Kidney capillary endothelial cell (primary cell): Measurements from ENCODE around the gene NABP1.

Experiments
- DNase-seq: peaks from one replicate; pipeline ENCODE4 v3.0.0-alpha.2; 2018; ENCODE audit warnings: low spot score

Gene NABP1

DNA sequence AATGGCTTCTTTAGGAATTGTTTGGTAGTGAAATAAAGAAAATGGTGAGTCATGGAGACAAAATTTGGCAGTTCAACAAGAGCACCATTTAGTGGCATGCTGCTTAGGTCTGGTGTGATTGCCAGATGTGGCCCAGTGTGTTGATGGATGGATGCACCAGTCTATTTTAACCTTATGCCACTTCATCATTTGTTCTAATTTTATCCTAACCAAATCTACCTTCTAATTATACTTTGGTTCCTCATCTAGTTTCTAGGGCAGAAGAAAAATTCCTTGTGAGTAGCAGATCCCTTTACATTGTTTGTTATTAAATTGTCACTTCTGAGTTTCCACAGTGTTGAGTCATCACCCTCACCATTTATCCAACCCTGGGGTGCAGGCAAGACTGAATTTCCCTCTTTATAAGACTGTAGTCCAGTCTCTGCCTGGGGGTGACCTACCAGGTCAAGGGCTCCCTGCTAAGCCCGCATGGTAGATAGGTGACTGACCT is 32.5 kb downstream of the NABP1 start:
- no peak for DNase-seq

DNA sequence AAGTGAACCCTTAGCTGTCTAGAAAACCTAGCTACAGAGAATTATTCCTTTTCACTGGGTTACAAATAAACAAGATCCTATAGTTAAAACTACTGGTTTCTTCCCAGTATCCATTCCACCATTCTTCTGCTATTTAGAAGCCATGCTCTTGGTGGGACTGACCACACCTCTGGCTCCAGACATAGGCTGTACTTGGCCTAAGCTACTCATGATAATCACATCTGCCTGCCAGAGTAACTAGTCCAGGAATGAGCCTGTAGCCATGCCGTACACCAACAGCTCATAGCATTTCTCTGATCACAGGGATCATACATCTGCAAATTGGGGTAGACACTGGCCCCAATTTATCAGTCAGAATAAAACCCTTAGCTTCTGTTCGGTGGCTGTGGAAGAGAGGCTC is 33.7 kb downstream of the NABP1 start:
- no peak for DNase-seq

DNA sequence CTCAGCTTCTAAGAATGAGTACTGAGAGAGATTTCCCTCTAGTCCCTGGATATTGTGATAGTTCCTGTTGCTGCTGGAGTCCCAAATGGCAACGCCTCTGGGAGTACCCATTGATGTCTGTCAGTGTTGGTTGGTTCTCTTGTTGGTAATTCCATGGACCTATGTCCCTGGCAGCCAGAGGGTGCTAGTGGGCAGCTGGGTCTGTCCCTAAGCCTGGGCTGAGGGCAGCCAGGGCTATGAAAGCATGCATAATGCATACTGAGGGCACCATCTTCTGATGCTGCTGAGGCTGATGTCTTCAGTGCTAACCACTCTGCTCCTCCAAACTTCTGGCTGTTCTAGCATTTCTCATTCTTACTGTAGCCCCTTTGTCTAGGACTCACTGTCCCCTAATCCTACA is 35.9 kb downstream of the NABP1 start:
- no peak for DNase-seq

DNA sequence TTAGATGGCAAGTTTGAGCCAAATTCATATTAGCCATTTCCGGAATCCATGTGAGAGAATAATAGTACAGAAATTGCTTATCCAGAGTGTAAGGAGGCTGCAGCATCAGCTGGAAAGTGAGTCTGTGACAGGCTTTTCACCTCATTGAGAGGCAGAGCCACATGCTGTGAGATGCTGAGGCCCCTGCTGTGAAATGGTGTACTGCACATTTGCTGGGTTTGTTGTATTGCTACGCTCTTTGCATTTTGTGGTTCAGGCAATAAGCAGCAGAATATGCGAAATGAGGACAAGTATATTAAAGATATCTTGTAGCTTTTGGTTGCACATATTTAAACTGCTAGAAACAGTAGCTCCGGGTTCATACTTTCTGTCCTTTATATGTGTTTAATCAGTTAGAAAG is 37.0 kb downstream of the NABP1 start:
- DNase-seq: no peak

DNA sequence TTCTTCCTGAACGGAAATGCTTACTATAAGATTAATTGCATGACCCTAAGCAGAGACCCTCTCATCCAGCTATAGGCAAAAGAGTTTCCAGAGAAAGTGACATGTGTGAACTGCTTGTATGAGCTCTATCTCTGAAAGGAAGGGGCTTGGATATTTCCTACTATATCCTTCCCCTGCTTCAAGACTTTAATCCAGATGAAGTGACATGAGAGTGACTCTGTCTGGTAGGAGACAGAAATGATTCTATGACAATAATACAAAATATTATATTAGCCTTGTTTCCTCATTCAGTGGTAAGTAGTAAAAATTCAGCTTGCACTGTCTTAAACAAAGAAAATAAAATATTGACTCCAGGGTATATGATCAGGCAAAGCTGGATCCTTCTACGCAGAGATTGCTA is 37.5 kb downstream of the NABP1 start:
- DNase-seq: no peak

GRCh38 chr2:191719261-191719660 is 41.3 kb downstream of the NABP1 start:
- no peak for DNase-seq

GRCh38 chr2:191719938-191720337 is 42.0 kb downstream of the NABP1 start:
- DNase-seq: no peak

- no peak for DNase-seq
Measured at GRCh38 chr2:191721331-191721730, 43.4 kb downstream of the NABP1 start.

- no peak for DNase-seq
Measured at GRCh38 chr2:191724015-191724414, 46.1 kb downstream of the NABP1 start.

DNA sequence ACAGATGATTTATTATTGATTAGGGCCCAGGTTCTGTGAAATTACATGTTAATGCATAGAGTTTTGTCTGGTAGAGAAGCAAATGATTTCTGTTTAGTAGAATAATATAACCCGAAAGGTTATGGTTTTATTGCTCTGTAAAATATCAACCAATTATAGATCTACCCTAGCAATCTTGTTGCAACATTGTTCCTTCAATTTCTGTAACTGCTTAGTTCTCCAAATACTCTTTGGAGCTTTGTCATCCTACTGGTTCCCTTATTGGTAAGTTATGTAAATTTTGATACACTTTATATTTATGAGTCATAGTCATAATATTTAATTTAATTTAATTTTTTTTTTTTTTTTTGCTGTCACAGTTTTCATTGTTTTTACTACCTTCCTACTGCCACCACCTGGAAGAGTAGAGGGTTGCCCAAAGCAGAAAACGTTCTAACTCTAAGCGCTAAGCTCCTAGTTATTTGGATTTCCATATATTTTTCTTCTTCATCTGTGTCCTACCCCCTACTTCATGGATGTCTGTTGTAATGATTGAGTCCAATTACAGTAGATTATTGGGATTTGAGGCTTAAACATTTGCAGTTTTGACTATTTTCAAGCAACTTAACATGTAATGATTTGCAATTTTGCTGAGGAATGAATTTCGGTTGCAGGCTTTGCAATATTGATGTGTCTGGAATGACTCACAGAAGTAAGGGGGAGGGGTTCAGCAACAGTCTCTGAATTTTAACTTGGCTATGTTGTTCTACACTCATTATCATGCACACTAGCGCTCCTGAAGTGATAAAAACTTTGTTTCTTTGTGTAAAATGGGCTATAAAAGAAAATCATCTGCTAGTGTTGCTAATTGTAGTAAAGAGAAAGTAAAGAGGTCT is 51.1 kb downstream of the NABP1 start:
- no peak for DNase-seq

GRCh38 chr2:191730263-191730662 is 52.3 kb downstream of the NABP1 start:
- DNase-seq: no peak
